ENCODE results near the gene SPPL2C. TPM values are rescaled to one million over a fixed set of nuclear protein-coding genes. Genes with fewer than 3 reads are reported as not detected.

SPPL2C gene
- total and polyA plus RNA-seq, 2 of the 13 experiments (the other 11 are each of a cell fraction or from before 2014, with no cell fraction given), result not detected

DNA sequence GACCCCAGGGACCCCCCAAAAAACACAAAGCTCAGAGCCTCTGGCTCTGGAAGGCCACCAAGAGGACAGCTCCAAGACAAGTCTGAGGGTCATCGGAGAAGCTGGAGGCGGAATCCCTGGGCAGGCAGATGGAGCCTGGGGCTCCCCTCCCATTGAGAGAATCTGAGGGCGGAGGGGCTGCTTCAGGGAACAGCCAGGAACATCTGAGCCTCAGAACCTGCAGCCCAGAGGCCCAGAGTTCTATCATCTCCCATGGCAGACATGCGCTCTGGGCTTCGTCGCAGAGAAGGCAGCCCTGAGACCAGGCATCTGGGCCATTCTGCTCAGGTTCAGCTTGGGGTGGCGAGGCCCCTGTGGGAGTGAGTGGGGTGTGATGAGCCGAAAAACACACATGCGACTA is 7.1 kb upstream of the SPPL2C start:
- no peak overlapping the region for H3K9ac ChIP-seq (ENCODE audit: insufficient read depth, low read depth, low read length)
- H3K9me3 ChIP-seq (ENCODE audit: low read length), result no peaks in the 10 kb centered on the region
- no peak for FAIRE-seq
- CTCF ChIA-PET (ENCODE audit: low intra/inter-chr PET ratio, low total read pairs), result no interaction called here
- intact Hi-C loops (cut with micrococcal nuclease; ENCODE audit: unreplicated experiment), result no loop called here
- no peak for DNase-seq (ENCODE audit: low spot score)
- POLR2A ChIA-PET, result no interaction called here
- H3K36me3 ChIP-seq (replicated peaks in 1 of 2; ENCODE audit: control insufficient read depth in 1 of 2, insufficient read depth in 2 of 2, low read length in 2 of 2), result no peaks in the 10 kb centered on the region
- H3K4me3 ChIP-seq (replicated peaks in 1 of 3; ENCODE audit: insufficient read depth in 1 of 3, low read depth in 2 of 3, low read length in 3 of 3), result no peak overlapping the region
- H3K4me1 ChIP-seq (ENCODE audit: insufficient read depth, low read length), result no peaks in the 10 kb centered on the region
- BruUV-seq (replicated peaks), result no TSS peak
- 30% methylated on average over 5 of the region's 9 CpGs for WGBS (ENCODE audit: low lambda C conversion rate)
- H3K27me3 ChIP-seq (ENCODE audit: control insufficient read depth in 1 of 2, insufficient read depth in 2 of 2, low read length in 2 of 2), result peaks cover 21 to 86% of the 10 kb centered on the region in 2 experiments
- H3K27ac ChIP-seq (ENCODE audit: extremely low read length, insufficient read depth, low read length), result no peak overlapping the region
- in situ Hi-C loops (cut with HindIII; ENCODE audit: extremely low pct_ligation_motif_present, low pct_unique_long_range_greater_than_20kb), result no loop called here
- ATAC-seq, result no peak
- H2AFZ ChIP-seq (ENCODE audit: low read length), result no peak overlapping the region
- H3K79me2 ChIP-seq (ENCODE audit: insufficient read depth, low read length), result no peaks in the 10 kb centered on the region
- TF ChIP-seq HHEX (CRISPR knock-in tag; IDR thresholded peaks at IDR 0.05), result no peak
- TF ChIP-seq, protein P1, sequence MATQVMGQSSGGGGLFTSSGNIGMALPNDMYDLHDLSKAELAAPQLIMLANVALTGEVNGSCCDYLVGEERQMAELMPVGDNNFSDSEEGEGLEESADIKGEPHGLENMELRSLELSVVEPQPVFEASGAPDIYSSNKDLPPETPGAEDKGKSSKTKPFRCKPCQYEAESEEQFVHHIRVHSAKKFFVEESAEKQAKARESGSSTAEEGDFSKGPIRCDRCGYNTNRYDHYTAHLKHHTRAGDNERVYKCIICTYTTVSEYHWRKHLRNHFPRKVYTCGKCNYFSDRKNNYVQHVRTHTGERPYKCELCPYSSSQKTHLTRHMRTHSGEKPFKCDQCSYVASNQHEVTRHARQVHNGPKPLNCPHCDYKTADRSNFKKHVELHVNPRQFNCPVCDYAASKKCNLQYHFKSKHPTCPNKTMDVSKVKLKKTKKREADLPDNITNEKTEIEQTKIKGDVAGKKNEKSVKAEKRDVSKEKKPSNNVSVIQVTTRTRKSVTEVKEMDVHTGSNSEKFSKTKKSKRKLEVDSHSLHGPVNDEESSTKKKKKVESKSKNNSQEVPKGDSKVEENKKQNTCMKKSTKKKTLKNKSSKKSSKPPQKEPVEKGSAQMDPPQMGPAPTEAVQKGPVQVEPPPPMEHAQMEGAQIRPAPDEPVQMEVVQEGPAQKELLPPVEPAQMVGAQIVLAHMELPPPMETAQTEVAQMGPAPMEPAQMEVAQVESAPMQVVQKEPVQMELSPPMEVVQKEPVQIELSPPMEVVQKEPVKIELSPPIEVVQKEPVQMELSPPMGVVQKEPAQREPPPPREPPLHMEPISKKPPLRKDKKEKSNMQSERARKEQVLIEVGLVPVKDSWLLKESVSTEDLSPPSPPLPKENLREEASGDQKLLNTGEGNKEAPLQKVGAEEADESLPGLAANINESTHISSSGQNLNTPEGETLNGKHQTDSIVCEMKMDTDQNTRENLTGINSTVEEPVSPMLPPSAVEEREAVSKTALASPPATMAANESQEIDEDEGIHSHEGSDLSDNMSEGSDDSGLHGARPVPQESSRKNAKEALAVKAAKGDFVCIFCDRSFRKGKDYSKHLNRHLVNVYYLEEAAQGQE (IDR thresholded peaks at IDR 0.05; ENCODE audit: borderline replicate concordance in 1 of 2, low read depth in 1 of 2, low read length in 2 of 2), result no peak
- no peak for TF ChIP-seq NCOR1 (IDR thresholded peaks at IDR 0.05; ENCODE audit: borderline replicate concordance, low read length)
- no peak for TF ChIP-seq RFX5 (IDR thresholded peaks at IDR 0.05; ENCODE audit: low read depth, low read length)
- TF ChIP-seq ZMYM3 (CRISPR knock-in tag; IDR thresholded peaks at IDR 0.05), result no peak
- no peak for TF ChIP-seq PCBP2 (optimal IDR thresholded peaks at IDR 0.05; ENCODE audit: low read depth, low read length, poor library complexity, severe bottlenecking)
- no peak for TF ChIP-seq TCF12 (IDR thresholded peaks at IDR 0.05)
- TF ChIP-seq TCF12 (CRISPR knock-in tag; IDR thresholded peaks at IDR 0.05), result no peak
- no peak for TF ChIP-seq ZNF878 (CRISPR knock-in tag; IDR thresholded peaks at IDR 0.05)
- no peak for TF ChIP-seq ZNF512 (CRISPR knock-in tag; IDR thresholded peaks at IDR 0.05)
- H3K4me2 ChIP-seq (ENCODE audit: low read depth, low read length), result no peak overlapping the region
- H4K20me1 ChIP-seq (ENCODE audit: insufficient read depth, low read length), result no peaks in the 10 kb centered on the region

All from HepG2 (cell line).